VCaP (cell line): ENCODE data around the gene CLECL1.
A peak's percentile ranks its signal among the peaks of the same experiment; 100 is the strongest.
"Not testable (repeated sequence)": the region's sequence is repeated elsewhere in the genome, so short reads cannot be mapped to it uniquely, and the experiment has no call there.

Source experiments
- H3K27ac ChIP-seq: fragments of 450-650 bp; 2 replicates; pipeline ENCODE4 v1.5.1; 2017
- TF ChIP-seq, protein P1 (sequence below): fragments of 450-650 bp; conservative IDR thresholded peaks from 2 replicates; pipeline ENCODE4 v1.5.1; 2017; ENCODE audit warnings: mild to moderate bottlenecking, moderate library complexity

Gene CLECL1

DNA sequence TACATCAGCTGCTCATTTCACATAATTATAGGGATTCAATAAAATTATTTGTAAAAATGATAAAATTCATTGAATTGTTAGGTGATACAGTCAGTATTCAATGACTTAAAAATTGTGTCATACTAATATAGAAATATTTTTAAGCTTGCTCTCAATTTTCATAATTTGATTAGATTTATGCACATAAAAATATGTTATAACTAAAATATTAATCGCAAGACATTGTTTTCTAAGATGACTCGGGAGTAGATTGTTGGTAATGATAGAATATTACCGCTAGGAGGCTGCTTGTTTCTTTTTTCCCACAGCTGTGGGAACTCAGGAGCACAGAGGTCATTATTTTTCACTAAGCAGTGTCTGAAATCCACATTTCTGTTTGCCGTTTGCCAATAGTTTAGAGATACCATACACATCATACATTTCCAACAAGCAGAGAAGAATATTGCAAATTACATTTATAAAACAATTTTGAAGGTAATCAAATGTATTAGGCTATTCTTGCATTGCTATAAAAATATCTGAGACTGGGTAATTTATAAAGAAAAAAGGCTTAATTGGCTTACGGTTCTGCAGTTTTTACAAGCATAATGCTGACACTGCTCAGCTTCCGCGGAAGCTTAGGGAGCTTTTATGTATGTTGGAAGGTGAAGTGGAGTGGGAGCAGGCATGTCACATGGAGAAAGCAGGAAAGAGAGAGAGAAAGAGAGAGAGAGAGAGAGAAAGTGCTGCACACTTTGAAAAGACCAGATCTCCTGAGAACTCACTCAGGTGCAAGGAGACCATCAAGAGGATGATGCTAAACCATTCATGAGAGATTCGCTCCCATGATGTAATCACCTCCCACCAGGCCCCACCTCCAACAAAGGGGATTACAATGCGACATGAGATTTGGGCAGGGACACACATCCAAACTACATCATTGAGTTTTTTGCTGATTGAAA is 18.6 kb upstream of the CLECL1 start:
- no peak overlapping the region for H3K27ac ChIP-seq
- TF ChIP-seq, protein P1, sequence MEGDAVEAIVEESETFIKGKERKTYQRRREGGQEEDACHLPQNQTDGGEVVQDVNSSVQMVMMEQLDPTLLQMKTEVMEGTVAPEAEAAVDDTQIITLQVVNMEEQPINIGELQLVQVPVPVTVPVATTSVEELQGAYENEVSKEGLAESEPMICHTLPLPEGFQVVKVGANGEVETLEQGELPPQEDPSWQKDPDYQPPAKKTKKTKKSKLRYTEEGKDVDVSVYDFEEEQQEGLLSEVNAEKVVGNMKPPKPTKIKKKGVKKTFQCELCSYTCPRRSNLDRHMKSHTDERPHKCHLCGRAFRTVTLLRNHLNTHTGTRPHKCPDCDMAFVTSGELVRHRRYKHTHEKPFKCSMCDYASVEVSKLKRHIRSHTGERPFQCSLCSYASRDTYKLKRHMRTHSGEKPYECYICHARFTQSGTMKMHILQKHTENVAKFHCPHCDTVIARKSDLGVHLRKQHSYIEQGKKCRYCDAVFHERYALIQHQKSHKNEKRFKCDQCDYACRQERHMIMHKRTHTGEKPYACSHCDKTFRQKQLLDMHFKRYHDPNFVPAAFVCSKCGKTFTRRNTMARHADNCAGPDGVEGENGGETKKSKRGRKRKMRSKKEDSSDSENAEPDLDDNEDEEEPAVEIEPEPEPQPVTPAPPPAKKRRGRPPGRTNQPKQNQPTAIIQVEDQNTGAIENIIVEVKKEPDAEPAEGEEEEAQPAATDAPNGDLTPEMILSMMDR = peak; percentile 66

- H3K27ac ChIP-seq = no peak overlapping the region
- TF ChIP-seq, protein P1 = peak; percentile 88
These were observed 17.6 kb upstream of the CLECL1 start for GRCh38 chr12:9750276-9751203.

DNA sequence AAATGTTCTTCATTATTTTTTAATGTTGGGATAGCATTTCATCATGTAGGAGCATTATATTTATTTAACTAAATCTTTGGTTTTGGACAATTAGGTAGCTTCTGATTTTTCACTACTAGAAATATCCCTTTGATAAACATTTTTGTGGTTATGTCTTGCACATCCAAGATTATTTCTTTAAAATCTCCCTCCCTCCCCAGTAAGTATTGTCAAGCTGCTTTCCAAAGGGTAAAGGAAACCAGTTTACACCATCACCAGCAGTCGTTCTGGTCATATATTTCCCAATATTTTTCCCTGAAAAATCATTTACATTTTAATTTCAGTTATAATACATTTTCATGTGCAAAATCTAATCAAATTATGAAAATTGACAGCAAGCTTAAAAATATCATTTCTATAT is 16.7 kb upstream of the CLECL1 start:
- H3K27ac ChIP-seq = no peak overlapping the region
- TF ChIP-seq, protein P1 = no peak

DNA sequence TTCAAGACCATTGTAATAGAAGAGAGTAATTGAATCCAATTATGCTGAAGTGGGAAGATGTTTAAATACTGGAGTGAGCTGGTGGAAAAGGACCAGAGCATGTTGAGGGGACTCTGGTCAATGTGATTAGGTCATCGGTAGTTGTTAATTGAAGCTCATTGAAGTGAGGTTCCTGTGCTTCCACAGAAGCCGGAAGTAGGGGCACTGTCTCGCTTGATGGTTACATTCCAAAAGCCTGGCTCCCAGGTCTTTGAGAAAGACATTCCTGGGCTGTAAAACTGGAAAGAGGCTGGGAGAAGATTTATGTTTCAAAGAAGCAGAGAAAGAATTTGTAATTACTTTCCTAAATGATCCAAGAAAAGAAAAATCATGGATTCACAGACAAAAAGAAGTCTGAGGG is 12.3 kb upstream of the CLECL1 start:
- H3K27ac ChIP-seq = no peak overlapping the region
- TF ChIP-seq, protein P1 = no peak

- TF ChIP-seq, protein P1 = no peak
- H3K27ac ChIP-seq = no peak overlapping the region
These were observed 9.8 kb upstream of the CLECL1 start for GRCh38 chr12:9742661-9743060.

DNA sequence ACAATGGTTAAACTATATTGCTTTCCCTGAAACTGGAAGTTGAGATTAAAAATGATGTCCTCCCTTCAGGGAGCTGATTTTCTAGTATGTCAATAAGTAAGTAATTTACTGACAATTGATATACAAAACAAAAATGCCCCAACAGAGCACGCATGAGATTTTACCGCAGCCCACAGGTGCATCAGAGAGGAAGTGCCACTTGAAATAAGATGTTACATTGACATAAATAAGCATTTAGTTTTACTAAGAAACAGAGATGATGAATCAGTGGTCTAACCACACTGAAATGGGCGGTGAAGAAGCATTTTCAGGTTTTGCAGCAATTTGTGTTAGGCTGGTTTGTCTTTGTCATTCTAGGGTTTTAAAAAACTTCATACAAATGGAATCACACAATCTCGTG is 8.8 kb upstream of the CLECL1 start:
- H3K27ac ChIP-seq = no peak overlapping the region
- TF ChIP-seq, protein P1 = no peak

DNA sequence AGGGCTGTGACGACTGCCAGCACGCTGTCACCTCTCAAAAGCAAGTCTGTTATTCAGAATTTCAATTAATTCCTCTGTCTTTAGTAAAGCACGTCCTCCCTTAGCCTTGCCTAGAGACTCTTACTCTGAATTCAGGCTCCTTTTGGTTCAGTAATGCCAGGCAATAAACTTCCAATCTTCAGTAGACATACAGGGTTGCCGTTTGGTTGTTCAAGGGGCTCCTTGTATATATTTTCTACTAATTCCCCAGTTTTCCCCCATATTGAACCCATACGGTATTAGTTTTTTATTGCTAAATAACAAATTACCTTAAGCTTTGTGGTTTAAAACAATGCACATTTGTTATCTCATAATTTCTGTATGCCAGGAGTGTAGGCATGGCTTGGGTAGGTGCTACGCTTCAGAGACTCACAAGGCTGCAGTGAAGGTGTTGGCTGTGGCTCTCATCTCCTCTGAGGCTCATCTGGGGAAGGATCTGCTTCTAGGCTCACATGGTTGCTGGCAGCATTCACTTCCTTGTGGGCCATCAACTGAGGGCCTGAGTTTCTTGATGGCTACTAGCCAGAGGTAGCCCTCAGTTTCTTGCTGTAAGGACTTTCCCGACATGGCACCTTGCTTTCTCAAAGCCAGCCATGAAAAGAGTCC is 7.3 kb upstream of the CLECL1 start:
- TF ChIP-seq, protein P1 = no peak
- H3K27ac ChIP-seq = peak overlapping the region; percentile 44; the same call in 1 of the 2 replicates

DNA sequence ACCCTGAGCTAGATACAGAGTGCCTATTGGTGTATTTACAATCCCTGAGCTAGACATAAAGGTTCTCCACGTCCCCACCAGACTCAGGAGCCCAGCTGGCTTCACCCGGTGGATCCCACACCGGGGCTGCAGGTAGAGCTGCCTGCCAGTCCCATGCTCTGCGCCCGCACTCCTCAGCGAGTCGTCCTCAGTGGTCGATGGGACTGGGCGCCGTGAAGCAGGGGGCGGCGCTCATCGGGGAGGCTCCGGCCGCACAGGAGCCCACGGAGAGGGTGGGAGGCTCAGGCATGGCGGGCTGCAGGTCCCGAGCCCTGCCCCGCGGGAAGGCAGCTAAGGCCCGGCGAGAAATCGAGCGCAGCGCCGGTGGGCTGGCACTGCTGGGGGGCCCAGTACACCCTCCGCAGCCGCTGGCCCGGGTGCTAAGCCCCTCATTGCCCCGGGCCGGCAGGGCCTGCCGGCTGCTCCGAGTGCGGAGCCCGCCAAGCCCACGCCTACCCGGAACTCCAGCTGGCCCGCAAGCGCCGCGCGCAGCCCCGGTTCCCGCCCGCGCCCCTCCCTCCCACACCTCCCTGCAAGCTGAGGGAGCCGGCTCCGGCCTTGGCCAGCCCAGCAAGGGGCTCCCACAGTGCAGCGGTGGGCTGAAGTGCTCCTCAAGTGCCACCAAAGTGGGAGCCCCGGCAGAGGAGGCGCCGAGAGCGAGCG is 6.7 kb upstream of the CLECL1 start:
- peak overlapping the region; percentile 44; the same call in 1 of the 2 replicates for H3K27ac ChIP-seq

DNA sequence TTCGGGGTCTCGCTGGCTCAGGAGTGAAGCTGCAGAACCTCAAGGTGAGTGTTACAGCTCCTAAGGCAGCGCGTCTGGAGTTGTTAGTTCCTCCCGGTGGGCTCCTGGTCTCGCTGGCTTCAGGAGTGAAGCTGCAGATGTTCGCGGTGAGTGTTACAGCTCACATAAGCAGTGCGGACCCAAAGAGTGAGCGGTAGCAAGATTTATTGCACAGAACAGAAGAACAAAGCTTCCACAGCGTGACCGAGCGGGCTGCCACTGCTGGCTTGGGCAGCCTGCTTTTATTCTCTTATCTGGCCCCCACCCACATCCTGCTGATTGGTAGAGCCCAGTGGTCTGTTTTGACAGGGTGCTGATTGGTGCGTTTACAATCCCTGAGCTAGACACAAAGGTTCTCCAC is 6.0 kb upstream of the CLECL1 start:
- H3K27ac ChIP-seq = not testable (repeated sequence)
